ENCODE measurements around the gene MUC20.
"Not testable (repeated sequence)": the region's sequence is repeated elsewhere in the genome, so short reads cannot be mapped to it uniquely, and the experiment has no call there.

Gene MUC20

DNA sequence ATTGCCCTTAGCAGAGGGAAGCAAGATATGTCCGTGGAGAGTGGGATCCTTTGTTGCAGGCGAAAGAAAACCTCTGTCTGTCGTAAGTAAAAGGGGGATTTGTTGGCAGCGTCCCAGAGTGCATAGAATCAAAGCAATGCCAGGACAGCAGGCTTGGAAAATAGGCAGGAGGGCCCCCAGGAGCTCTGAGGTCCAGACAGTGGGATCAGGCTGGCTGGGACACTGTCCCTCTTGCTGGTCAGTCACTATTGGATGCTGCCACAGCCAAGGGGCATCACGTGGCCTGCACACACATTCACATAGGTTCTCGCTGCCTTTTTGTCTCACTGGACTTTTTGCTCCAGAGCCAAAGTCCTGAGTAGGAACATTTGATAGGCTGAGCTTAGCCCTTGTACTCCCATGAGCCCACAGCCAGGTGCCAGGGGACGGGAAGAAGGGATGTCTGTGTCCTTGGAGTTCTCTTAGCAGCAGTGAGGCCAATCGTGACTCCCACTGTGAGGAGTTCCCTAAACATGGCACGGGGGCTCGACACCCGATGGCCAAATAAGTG, 10.7 kb downstream of the MUC20 start:
- no peak for DNase-seq (ENCODE audit: low spot score)

DNA sequence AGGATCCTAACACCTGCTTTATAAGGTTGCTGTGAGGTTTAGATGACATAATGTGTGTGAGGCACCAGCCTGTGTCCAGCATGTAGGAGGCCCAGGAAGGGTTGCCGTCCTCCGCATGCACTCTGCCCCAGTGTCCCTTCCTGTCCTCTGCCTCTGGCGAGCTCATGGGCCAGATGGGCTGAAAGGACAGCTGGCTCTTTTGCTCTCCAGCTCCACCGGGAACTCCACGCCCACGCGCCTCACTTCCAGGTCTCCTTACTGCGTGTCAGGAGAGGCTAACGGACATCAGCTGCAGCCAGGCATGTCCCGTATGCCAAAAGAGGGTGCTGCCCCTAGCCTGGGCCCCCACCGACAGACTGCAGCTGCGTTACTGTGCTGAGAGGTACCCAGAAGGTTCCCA, 12.2 kb downstream of the MUC20 start:
- DNase-seq (ENCODE audit: low spot score), result no peak

GRCh38 chr3:195735036-195735695, 14.4 kb downstream of the MUC20 start:
- DNase-seq (ENCODE audit: low spot score), result no peak

DNA sequence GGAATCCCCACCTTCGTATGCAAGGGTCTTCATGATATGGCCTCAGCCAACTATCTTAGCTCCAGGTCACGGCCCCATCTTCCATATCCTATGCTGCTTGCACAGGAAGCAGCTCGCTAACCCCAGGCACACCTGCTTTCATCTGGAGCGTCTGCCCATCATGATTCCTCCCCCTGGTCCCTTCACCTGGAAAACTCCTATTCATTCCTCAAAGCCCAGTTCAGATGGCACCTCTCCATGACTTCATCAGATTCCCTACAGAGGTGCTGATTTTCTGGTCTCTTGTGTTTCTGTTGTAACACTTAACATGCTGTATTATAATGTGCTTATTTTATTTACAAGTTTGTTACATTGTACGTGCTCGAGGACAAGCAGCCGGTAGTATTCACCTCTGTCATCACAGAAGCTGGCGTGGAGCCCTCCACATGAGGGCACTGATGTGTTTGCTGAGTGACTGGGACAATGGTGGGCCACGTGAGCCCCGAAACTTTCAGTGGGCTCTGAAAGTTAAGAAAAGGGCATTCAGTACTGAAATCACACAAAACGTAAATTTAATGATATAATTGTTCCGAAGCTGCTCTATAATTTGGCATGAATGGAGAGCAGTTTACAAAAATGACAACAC, 16.2 kb downstream of the MUC20 start:
- no peak for DNase-seq (ENCODE audit: low spot score)

GRCh38 chr3:195737782-195738181, 17.0 kb downstream of the MUC20 start:
- DNase-seq (ENCODE audit: low spot score), result not testable (repeated sequence)

DNA sequence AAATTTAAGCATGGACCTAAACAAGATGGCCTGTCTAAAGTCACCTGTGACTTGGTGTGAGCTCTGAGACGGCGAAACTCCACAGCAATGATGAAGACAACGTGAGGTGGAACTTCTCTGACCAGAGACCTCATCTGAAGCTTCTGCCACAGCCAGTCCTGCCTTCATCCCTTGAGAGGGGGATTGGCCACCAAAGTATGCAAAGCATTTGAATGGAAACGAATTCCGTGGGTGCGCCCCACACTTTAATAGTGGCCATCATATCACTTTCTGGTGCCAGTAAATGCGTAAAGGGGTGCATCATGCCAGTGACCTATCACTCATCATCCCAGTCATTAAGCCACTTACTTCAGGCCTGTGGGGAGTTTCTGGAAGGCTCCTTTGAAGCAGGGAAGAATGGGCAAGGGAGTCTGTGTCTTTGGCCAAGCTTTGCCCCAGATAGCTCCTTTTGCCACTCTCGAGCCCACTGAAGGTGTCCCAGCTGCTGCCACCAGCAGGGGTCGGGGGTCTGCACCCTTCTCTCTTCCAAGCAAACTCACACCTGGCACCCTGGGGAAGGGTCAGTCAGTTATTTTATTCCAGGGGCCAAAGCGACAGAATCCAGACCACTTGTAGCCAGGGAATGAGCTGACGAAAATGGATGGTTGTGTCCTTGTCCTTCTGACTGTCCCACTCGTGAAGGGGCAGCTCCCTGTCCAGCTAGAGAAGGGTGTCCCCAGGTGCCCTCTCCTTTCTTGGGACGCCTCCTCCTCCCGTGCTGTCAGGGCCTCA, 17.7 kb downstream of the MUC20 start:
- no peak for DNase-seq (ENCODE audit: low spot score)

DNA sequence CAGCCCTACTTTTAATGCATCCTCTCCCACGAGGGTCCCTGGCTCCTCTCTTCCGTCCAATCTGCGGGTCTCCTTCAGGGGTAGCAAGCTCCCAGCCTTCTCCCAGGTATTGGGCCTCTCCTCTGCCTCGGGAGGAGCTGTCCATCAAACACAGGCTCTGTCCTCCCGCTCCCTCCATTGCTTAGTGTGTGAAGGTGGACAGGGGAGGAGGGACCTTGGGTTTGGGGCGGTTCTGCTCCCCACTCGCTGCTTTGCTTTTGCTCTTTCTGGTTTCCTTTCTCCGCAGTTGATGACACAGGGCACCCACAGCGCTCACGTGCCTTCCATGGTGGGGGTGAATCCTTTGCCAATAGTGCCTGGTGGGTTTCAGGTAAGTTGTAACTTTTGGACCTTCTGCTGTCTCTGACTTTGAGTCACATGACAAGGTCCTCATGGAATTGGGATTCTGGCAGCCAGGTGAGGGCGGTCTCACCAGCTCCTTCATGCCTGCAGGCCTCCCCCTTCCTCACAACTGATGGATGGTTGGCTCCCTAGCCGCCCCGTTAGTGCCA, 18.9 kb downstream of the MUC20 start:
- no peak for DNase-seq (ENCODE audit: low spot score)

DNA sequence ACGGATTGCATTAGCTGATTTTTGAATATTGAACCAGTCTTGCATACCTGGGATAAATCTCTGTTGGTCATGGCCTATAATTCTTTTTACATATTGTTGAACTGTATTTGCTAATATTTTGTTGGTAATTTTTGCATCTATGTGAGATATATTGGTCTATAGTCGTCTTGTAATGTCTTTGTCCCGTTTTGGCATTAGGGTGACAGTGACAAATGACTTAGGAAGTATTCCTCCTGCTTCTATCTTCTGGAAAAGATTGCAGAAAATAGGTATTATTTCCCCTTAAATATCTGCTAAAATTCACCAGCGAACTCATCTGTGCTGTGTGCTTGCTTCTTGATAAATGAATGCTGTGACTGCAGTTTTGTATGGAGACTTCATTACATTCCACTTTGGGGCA, 23.7 kb downstream of the MUC20 start:
- DNase-seq (ENCODE audit: low spot score), result no peak

DNA sequence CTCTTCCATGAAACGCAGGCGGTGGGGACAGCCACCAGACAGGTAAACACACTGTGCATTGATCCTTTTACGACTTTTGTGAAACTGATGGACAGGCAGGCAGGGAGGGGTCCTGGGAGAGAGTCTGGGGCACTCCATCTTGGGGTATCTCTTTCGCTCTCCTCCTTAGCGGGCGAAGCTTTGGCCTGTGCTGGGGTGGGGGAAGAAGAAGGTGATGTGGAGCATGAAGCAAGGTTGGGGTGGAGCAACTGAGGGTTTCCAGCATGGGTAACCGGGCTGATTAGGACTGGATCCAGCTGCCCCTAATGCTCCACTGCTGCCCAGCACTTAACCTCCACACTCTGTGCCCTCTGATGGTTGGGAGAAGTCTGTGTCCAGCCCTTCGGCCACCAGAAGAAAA, 25.6 kb downstream of the MUC20 start:
- DNase-seq (ENCODE audit: low spot score), result no peak

- no peak for DNase-seq (ENCODE audit: low spot score)
Observed at GRCh38 chr3:195746751-195747150, 26.0 kb downstream of the MUC20 start.

DNA sequence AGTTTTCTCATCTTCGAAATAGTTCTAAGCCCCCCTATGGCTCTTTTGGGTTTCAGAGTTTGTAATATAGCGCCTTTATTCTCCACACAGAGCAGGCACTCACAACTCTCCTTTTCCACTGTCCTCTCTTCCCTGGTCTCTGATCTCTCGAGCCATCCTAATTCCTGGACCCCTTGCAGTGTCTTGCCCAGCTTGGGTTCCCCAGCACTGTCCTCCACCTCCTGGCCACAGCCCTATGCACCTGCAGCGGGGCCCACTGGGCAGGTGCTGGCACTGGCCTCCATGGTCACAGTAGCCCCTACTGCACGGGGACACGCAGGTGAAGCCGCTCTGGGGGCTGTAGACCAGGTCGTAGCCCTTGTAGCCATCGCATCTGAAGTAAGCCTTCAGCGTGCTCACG, 27.9 kb downstream of the MUC20 start:
- DNase-seq (ENCODE audit: low spot score), result no peak

GRCh38 chr3:195749101-195749500, 28.3 kb downstream of the MUC20 start:
- not testable (repeated sequence) for DNase-seq (ENCODE audit: low spot score)

GRCh38 chr3:195750797-195751520, 30.2 kb downstream of the MUC20 start:
- DNase-seq (ENCODE audit: low spot score), result no peak

DNA sequence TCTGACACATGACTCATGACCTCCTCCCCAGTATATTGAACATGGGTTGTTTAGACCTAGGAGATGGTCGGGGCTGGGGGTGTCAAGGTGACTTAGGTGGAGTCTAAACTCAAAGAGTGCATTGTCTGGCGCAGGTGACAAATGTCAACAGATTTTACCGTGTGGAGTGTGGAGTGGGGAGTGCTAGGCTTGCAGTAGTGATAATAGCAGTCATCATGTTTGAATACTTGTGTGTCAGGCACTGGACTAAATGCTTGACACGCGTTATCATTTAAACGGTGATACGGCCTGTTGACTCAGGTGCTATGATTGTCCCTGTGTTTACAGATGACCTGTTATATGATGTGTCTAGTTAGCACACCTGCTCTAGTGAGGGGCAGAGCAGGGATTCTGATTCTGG, 30.8 kb downstream of the MUC20 start:
- DNase-seq (ENCODE audit: low spot score), result no peak

DNA sequence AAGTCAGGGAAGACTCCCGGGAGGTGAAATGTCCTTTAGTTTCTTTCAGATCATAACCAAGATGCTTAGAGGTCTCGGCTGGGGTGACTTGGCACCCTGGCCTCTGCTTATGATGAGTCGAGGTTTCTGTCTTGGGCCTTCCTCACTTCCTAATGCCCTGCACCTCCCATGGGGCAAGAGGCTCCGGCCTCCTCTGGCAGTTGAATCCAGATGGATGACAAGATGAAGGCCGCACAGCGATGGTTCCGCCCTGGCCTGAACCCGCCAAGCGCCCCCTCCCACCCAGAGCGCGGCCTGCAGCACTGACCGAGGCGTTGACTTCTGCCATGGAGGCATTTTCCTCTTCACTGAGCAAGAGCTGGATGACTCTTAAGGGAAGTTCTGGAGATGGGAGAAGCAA, 31.3 kb downstream of the MUC20 start:
- no peak for DNase-seq (ENCODE audit: low spot score)

- no peak for DNase-seq (ENCODE audit: low spot score)
Observed at GRCh38 chr3:195752546-195753331, 32.0 kb downstream of the MUC20 start.

DNA sequence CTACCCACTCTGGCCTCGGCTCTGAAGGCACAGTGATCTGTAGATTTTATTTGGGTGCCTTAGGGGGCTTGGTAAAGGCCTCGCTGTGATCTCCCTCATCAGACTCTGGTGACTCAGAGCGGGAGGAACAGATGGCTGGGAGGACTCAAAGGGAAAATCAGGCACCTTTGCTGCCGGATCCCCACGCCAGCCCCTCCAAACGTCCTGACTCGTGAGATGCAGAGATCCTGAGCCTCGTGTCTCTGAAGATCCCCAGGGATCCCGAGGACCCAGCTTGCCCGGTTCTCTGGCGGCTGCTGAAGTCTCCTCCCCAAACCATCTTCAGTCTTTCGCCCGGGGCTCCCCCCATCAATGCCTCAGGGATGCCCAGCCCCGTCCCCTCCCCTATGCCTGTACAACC, 32.8 kb downstream of the MUC20 start:
- DNase-seq (ENCODE audit: low spot score), result no peak

DNA sequence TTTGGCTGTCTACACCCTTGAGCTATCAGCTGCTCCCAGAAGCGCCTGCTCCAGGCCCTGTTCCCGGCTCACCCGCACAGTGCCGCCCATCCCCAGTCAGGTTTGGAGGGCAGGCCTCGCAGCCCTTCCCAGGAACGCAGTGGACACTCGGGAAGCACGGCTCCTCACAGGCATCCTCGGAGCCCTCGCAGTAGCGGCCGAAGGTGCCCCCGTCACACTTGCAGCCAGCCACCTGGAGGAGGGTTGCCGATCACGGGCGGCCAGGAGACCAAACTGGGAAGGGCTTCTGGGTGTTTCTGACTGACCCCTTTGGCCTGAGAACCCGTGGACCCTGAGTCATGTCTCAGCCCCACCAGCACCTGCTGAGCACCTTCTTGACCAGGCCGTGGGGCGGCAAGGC, 33.4 kb downstream of the MUC20 start:
- DNase-seq (ENCODE audit: low spot score), result no peak

GRCh38 chr3:195754906-195755305, 34.1 kb downstream of the MUC20 start:
- DNase-seq (ENCODE audit: low spot score), result no peak

DNA sequence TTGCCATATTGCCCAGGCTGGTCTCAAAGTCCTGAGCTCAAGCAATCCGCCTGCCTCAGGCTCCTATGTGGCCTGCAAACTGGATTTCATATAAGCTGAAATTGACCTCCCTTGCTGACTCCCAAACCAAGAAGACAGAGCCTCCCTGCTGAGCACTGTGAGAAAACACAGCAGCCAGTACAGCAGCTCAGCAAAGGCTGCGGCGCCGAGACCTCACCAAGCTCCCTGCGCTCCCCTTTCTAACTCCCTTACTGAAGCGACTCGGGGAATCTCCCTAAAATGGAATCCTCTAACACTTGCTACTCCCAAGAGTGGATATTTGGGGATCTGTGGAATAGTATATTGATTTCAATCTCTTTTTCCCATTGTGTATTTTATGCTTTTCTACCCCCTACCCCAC, 34.6 kb downstream of the MUC20 start:
- DNase-seq (ENCODE audit: low spot score), result no peak

Data from kidney capillary endothelial cell (primary cell).